Neuron (in vitro differentiated cells): ENCODE data around the gene ZSCAN31.

Experiments used
- H2AFZ ChIP-seq: one replicate; pipeline ENCODE4 v1.6.1; 2013; ENCODE audit warnings: low read depth, mild to moderate bottlenecking, inconsistent platforms, low read length, moderate library complexity
- H3K27me3 ChIP-seq: one replicate; pipeline ENCODE4 v1.6.1; 2013; ENCODE audit warnings: low read length; ENCODE audit not compliant: insufficient read depth
- H3K36me3 ChIP-seq: one replicate; pipeline ENCODE4 v1.6.1; 2013; ENCODE audit warnings: low read length; ENCODE audit not compliant: insufficient read depth
- H3K4me1 ChIP-seq: one replicate; pipeline ENCODE4 v1.6.1; 2013; ENCODE audit warnings: low read length; ENCODE audit not compliant: insufficient read depth
- H3K4me3 ChIP-seq: 2 replicates; pipeline ENCODE4 v1.5.1; 2013; ENCODE audit warnings: mild to moderate bottlenecking, low read length, moderate library complexity
- H3K9me3 ChIP-seq: one replicate; pipeline ENCODE4 v1.6.1; 2013; ENCODE audit warnings: low read length

ZSCAN31 gene

GRCh38 chr6:28347119-28347518, 11.2 kb upstream of the ZSCAN31 start:
- no peak overlapping the region for H3K4me3 ChIP-seq
- no peak overlapping the region for H2AFZ ChIP-seq
- H3K4me1 ChIP-seq, result peaks cover 11% of the 10 kb centered on the region
- no peaks in the 10 kb centered on the region for H3K9me3 ChIP-seq
- no peaks in the 10 kb centered on the region for H3K36me3 ChIP-seq
- H3K27me3 ChIP-seq, result peaks cover 5% of the 10 kb centered on the region

- Histone ChIP-seq H3K9me3 (no peaks in the 10 kb centered on the region), H3K4me3 (no peak overlapping the region), H3K27me3 (peaks cover 5% of the 10 kb centered on the region), H3K4me1 (peaks cover 3% of the 10 kb centered on the region), H2AFZ (no peak overlapping the region), H3K36me3 (no peaks in the 10 kb centered on the region)
Measured at GRCh38 chr6:28345201-28345600, 9.3 kb upstream of the ZSCAN31 start.

GRCh38 chr6:28343898-28344677, 8.1 kb upstream of the ZSCAN31 start:
- Histone ChIP-seq H2AFZ (no peak overlapping the region), H3K4me3 (no peak overlapping the region), H3K4me1 (no peaks in the 10 kb centered on the region), H3K9me3 (no peaks in the 10 kb centered on the region), H3K36me3 (no peaks in the 10 kb centered on the region), H3K27me3 (peaks cover 5% of the 10 kb centered on the region)

- H3K9me3 ChIP-seq, result no peaks in the 10 kb centered on the region
- peaks cover 7% of the 10 kb centered on the region for H3K4me1 ChIP-seq
- no peak overlapping the region for H2AFZ ChIP-seq
- H3K36me3 ChIP-seq, result no peaks in the 10 kb centered on the region
- no peak overlapping the region for H3K4me3 ChIP-seq
- no peaks in the 10 kb centered on the region for H3K27me3 ChIP-seq
Measured at GRCh38 chr6:28340310-28341095, 4.6 kb upstream of the ZSCAN31 start.

GRCh38 chr6:28337121-28337520, 1.2 kb upstream of the ZSCAN31 start:
- H3K36me3 ChIP-seq, result no peaks in the 10 kb centered on the region

GRCh38 chr6:28336284-28337120, 554 bp upstream of the ZSCAN31 start:
- Histone ChIP-seq H2AFZ (peak overlapping the region; percentile 6), H3K36me3 (no peaks in the 10 kb centered on the region), H3K4me1 (peaks cover 17% of the 10 kb centered on the region), H3K27me3 (no peaks in the 10 kb centered on the region), H3K9me3 (no peaks in the 10 kb centered on the region), H3K4me3 (peak overlapping the region; percentile 74)

More at GRCh38 chr6:28337121-28337520, 1.2 kb upstream of the ZSCAN31 start:
- Histone ChIP-seq H3K27me3 (no peaks in the 10 kb centered on the region), H3K9me3 (no peaks in the 10 kb centered on the region), H3K4me3 (peak overlapping the region; percentile 74), H2AFZ (no peak overlapping the region), H3K4me1 (peaks cover 17% of the 10 kb centered on the region)

GRCh38 chr6:28335040-28335563, 846 bp downstream of the ZSCAN31 start:
- Histone ChIP-seq H3K27me3 (no peaks in the 10 kb centered on the region), H3K4me1 (peaks cover 17% of the 10 kb centered on the region), H3K36me3 (no peaks in the 10 kb centered on the region), H3K4me3 (peak overlapping the region; percentile 50), H2AFZ (peak overlapping the region; percentile 21), H3K9me3 (no peaks in the 10 kb centered on the region)

GRCh38 chr6:28334286-28335039, 1.5 kb downstream of the ZSCAN31 start:
- Histone ChIP-seq H3K36me3 (no peaks in the 10 kb centered on the region), H3K4me3 (peak overlapping the region; percentile 50), H2AFZ (no peak overlapping the region)

GRCh38 chr6:28333599-28334018, 2.3 kb downstream of the ZSCAN31 start:
- peaks cover 17% of the 10 kb centered on the region for H3K4me1 ChIP-seq

More at GRCh38 chr6:28334286-28335039, 1.5 kb downstream of the ZSCAN31 start:
- peaks cover 17% of the 10 kb centered on the region for H3K4me1 ChIP-seq
- H3K27me3 ChIP-seq, result no peaks in the 10 kb centered on the region
- H3K9me3 ChIP-seq, result no peaks in the 10 kb centered on the region

GRCh38 chr6:28333047-28333446, 2.9 kb downstream of the ZSCAN31 start:
- peaks cover 3% of the 10 kb centered on the region for H3K36me3 ChIP-seq
- H3K4me3 ChIP-seq, result no peak overlapping the region
- no peak overlapping the region for H2AFZ ChIP-seq
- H3K27me3 ChIP-seq, result no peaks in the 10 kb centered on the region
- H3K9me3 ChIP-seq, result peaks cover 2% of the 10 kb centered on the region
- H3K4me1 ChIP-seq, result peaks cover 17% of the 10 kb centered on the region

More at GRCh38 chr6:28333599-28334018, 2.3 kb downstream of the ZSCAN31 start:
- H3K27me3 ChIP-seq, result no peaks in the 10 kb centered on the region
- H2AFZ ChIP-seq, result no peak overlapping the region
- H3K36me3 ChIP-seq, result peaks cover 3% of the 10 kb centered on the region
- H3K9me3 ChIP-seq, result peaks cover 2% of the 10 kb centered on the region
- no peak overlapping the region for H3K4me3 ChIP-seq

- no peak overlapping the region for H2AFZ ChIP-seq
- H3K4me1 ChIP-seq, result peaks cover 9% of the 10 kb centered on the region
- H3K36me3 ChIP-seq, result peaks cover 27% of the 10 kb centered on the region
- H3K4me3 ChIP-seq, result no peak overlapping the region
- H3K9me3 ChIP-seq, result peaks cover 20% of the 10 kb centered on the region
- H3K27me3 ChIP-seq, result no peaks in the 10 kb centered on the region
Measured at GRCh38 chr6:28330041-28330440, 5.9 kb downstream of the ZSCAN31 start.

- Histone ChIP-seq H3K9me3 (peaks cover 28% of the 10 kb centered on the region), H3K27me3 (no peaks in the 10 kb centered on the region), H3K36me3 (peaks cover 33% of the 10 kb centered on the region), H2AFZ (no peak overlapping the region), H3K4me1 (no peaks in the 10 kb centered on the region), H3K4me3 (no peak overlapping the region)
Measured at GRCh38 chr6:28326371-28326948, 9.5 kb downstream of the ZSCAN31 start.
